HG03045 (cell line): ENCODE results near the gene TANC1.

Experiments
- ATAC-seq: cut with Tn5 transposase; IDR thresholded peaks from one replicate; pipeline ENCODE4 v1.9.1; 2021; ENCODE audit warnings: mild to moderate bottlenecking, moderate library complexity; ENCODE audit not compliant: unreplicated experiment

TANC1 gene

GRCh38 chr2:159211447-159212396, 243.3 kb downstream of the TANC1 start:
- no peak for ATAC-seq

GRCh38 chr2:159213296-159213695, 244.9 kb downstream of the TANC1 start:
- no peak for ATAC-seq

- ATAC-seq = no peak
These were observed 246.0 kb downstream of the TANC1 start for GRCh38 chr2:159214325-159214865.

GRCh38 chr2:159215116-159215515, 246.7 kb downstream of the TANC1 start:
- ATAC-seq = no peak

GRCh38 chr2:159217676-159218075, 249.2 kb downstream of the TANC1 start:
- no peak for ATAC-seq

- ATAC-seq = no peak
These were observed 249.9 kb downstream of the TANC1 start for GRCh38 chr2:159218389-159218788.

- no peak for ATAC-seq
These were observed 251.1 kb downstream of the TANC1 start for GRCh38 chr2:159219394-159219998.

GRCh38 chr2:159224061-159224813, 255.8 kb downstream of the TANC1 start:
- no peak for ATAC-seq

GRCh38 chr2:159225025-159226016, 256.9 kb downstream of the TANC1 start:
- ATAC-seq = no peak

GRCh38 chr2:159226059-159226461, 257.6 kb downstream of the TANC1 start:
- no peak for ATAC-seq

GRCh38 chr2:159226608-159227385, 258.4 kb downstream of the TANC1 start:
- ATAC-seq = no peak

- no peak for ATAC-seq
These were observed 259.0 kb downstream of the TANC1 start for GRCh38 chr2:159227467-159227866.

- ATAC-seq = no peak
These were observed 259.7 kb downstream of the TANC1 start for GRCh38 chr2:159228081-159228581.

- ATAC-seq = no peak
These were observed 261.2 kb downstream of the TANC1 start for GRCh38 chr2:159229476-159230144.

GRCh38 chr2:159230145-159230877, 261.9 kb downstream of the TANC1 start:
- no peak for ATAC-seq

- ATAC-seq = no peak
These were observed 264.2 kb downstream of the TANC1 start for GRCh38 chr2:159232456-159233170.

- ATAC-seq = no peak
These were observed 266.4 kb downstream of the TANC1 start for GRCh38 chr2:159234868-159235267.
